Stomach (tissue), 9 donors: Measurements from ENCODE around the gene UST. TPM values are rescaled to one million over a fixed set of nuclear protein-coding genes. Genes with fewer than 3 reads are reported as not detected.

Experiments used
- DNase-seq, 2 donors: peaks; one replicate each; pipeline versions ENCODE4 v3.0.0 to v3.0.0-alpha.2; 2013 to 2019
- H3K27ac ChIP-seq, 5 donors: fragments of 200-600 bp in 4 of 5; sonication (generic) in 4 of 5; one replicate each; pipeline ENCODE4 v1.5.1; 2013 to 2019; ENCODE audit warnings: mild to moderate bottlenecking in 1 of 5, moderate library complexity in 1 of 5
- H3K27me3 ChIP-seq, 3 donors: fragments of 200-600 bp; sonication (generic); one replicate each; pipeline ENCODE4 v1.5.1; 2017 to 2019; ENCODE audit warnings: mixed run types in 1 of 3
- H3K36me3 ChIP-seq, 4 donors: fragments of 200-600 bp; sonication (generic); 1 replicate in 3 of 4; 2 replicates in 1 of 4; pipeline ENCODE4 v1.5.1; 2016 to 2019
- H3K4me1 ChIP-seq, 4 donors: fragments of 200-600 bp; sonication (generic); one replicate each; pipeline ENCODE4 v1.5.1; 2016 to 2019
- H3K4me3 ChIP-seq, 4 donors: fragments of 200-600 bp; sonication (generic) in 3 of 4; one replicate each; pipeline ENCODE4 v1.5.1; 2016 to 2019; ENCODE audit warnings: mild to moderate bottlenecking in 1 of 4
- H3K9me3 ChIP-seq, 4 donors: fragments of 200-600 bp; sonication (generic); one replicate each; pipeline ENCODE4 v1.5.1; 2016 to 2019
- EP300 ChIP-seq: sonication (generic); formaldehyde crosslinking; IDR thresholded peaks from one replicate; pipeline ENCODE4 v1.6.1; 2017; ENCODE audit warnings: antibody characterized with exemption
- POLR2A ChIP-seq, 4 donors: fragments of 450-650 bp; IDR thresholded peaks; one replicate each; pipeline ENCODE4 v1.6.1; 2016; ENCODE audit warnings: antibody characterized with exemption in 4 of 4, control low read depth in 2 of 4, mild to moderate bottlenecking in 1 of 4, moderate library complexity in 1 of 4
- POLR2AphosphoS5 ChIP-seq, 3 donors: sonication (generic); formaldehyde crosslinking; IDR thresholded peaks; one replicate each; pipeline ENCODE4 v1.6.1; 2016; ENCODE audit warnings: antibody characterized with exemption in 3 of 3
- WGBS, 5 donors: extraction: QIAGEN DNeasy Blood & Tissue Kit in 3 of 5; methylation state at CpG; one replicate each; pipeline versions ENCODE4 v1.1.5 to v1.1.7; 2013 to 2018; 5-methylcytosine and 5-hydroxymethylcytosine counted together
- intact Hi-C: fragments of 100-400 bp; cut with DNase I; formaldehyde crosslinking; loops from one replicate; pipeline ENCODE4 v1.15.1; 2023; ENCODE audit warnings: low total_unique reads
- polyA plus RNA-seq, 3 donors: library from polyadenylated mRNA; stranded (reverse); fragments of 200-250 nt; gene quantifications; one replicate each; pipeline ENCODE4 v1.2.3, GENCODE V29; 2013
- total RNA-seq, 5 donors: library from RNA; depleted of rRNA; stranded (reverse); fragments of >200 nt; gene quantifications; one replicate each; pipeline versions ENCODE4 v1.1.0 to v1.2.3, GENCODE V29; 2014 to 2016
- TF ChIP-seq, protein P1 (sequence below), 7 experiments: fragments of 450-650 bp in 4 of 7; fragments of 200-600 bp in 3 of 7; sonication (generic) in 3 of 7; IDR thresholded peaks; one replicate each; pipeline ENCODE4 v1.5.1; 2016 to 2019; ENCODE audit warnings: antibody characterized with exemption in 7 of 7, control low read depth in 2 of 7, mild to moderate bottlenecking in 1 of 7
- donor health status: healthy with polysubstance abuse.
- donor health status: Bipolar disorder and iron deficiency.
- donor health status: healthy.

Gene UST
- total and polyA plus RNA-seq, 8 donors = 2.2 to 45.8 (median 8.9) TPM

GRCh38 chr6:148898376-148899014 is 151.7 kb downstream of the UST start:
- no peak overlapping the region for H3K4me3 ChIP-seq
- no peak for TF ChIP-seq POLR2AphosphoS5 (IDR thresholded peaks at IDR 0.05)
- TF ChIP-seq POLR2A (IDR thresholded peaks at IDR 0.05) = no peak
- TF ChIP-seq, protein P1, sequence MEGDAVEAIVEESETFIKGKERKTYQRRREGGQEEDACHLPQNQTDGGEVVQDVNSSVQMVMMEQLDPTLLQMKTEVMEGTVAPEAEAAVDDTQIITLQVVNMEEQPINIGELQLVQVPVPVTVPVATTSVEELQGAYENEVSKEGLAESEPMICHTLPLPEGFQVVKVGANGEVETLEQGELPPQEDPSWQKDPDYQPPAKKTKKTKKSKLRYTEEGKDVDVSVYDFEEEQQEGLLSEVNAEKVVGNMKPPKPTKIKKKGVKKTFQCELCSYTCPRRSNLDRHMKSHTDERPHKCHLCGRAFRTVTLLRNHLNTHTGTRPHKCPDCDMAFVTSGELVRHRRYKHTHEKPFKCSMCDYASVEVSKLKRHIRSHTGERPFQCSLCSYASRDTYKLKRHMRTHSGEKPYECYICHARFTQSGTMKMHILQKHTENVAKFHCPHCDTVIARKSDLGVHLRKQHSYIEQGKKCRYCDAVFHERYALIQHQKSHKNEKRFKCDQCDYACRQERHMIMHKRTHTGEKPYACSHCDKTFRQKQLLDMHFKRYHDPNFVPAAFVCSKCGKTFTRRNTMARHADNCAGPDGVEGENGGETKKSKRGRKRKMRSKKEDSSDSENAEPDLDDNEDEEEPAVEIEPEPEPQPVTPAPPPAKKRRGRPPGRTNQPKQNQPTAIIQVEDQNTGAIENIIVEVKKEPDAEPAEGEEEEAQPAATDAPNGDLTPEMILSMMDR (IDR thresholded peaks at IDR 0.05) = no peak
- no peak for TF ChIP-seq EP300
- no peaks in the 10 kb centered on the region for H3K27me3 ChIP-seq
- H3K9me3 ChIP-seq = no peaks in the 10 kb centered on the region
- H3K27ac ChIP-seq = no peak overlapping the region
- 84 to 95% (median 89%) methylated on average over 4 of the region's 4 CpGs for WGBS, 5 donors
- H3K36me3 ChIP-seq = no peaks in the 10 kb centered on the region
- intact Hi-C loops = no loop called here
- no peaks in the 10 kb centered on the region for H3K4me1 ChIP-seq
- DNase-seq = peak in 1 of 2 donors; percentile 28

DNA sequence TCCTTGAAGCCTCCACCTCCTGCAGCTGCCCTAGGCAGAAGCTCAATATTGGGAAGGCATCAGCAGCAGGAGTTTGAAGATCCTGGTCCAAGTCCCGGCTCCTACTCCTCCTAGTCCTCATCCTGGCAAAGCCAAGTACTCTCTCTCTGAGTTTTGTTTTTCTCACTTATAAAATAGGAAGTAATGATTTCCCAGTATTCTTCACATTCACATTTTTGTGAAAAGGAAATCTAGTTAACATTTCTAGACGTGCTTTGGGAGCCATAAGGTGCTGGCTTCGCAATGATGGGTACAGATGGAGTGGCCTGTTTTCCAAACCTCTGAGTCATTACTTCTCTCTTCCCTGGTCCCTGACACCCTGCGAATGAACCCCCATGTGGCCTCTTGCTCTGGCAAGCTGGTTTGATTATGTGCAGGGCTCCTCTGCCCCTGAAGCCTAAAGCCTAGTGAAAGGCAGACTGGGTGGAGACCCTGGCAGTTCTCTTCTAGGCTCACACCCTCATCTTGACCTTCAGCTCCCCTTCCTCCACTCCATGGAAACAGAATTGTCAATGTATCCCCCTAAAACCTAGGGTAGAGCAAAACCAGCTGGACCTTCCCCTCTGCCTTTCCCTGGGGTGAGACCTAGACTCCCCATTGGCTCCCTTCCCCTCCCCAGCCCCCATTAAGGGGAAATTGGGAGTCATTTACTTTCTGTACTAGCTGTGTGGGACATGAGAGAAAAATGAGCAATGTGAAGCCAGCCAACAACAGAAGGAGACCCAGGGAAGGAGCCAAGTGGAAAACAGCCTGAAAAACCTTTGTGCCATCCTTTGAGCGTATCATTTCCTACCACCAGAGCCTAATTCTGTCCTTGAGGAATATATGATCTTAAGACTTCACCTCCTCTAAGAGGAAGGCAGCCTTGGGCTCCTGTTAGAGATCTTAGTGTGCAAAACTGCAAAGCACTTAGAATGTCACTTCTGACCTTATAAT is 158.4 kb downstream of the UST start:
- 87 to 95% (median 91%) methylated on average over 5 of the region's 5 CpGs for WGBS, 5 donors
- intact Hi-C loops = no loop called here
- no peak overlapping the region for H3K27ac ChIP-seq

GRCh38 chr6:148905901-148906300 is 159.1 kb downstream of the UST start:
- H3K4me3 ChIP-seq = no peak overlapping the region
- H3K4me1 ChIP-seq = no peaks in the 10 kb centered on the region
- H3K36me3 ChIP-seq = no peaks in the 10 kb centered on the region
- no peaks in the 10 kb centered on the region for H3K27me3 ChIP-seq
- no peak overlapping the region for H3K27ac ChIP-seq
- DNase-seq = no peak
- WGBS, 5 donors = 90 to 95% (median 92%) methylated on average over 6 of the region's 6 CpGs
- TF ChIP-seq POLR2A (IDR thresholded peaks at IDR 0.05) (no peak), POLR2AphosphoS5 (IDR thresholded peaks at IDR 0.05) (no peak), EP300 (no peak)
- TF ChIP-seq, protein P1 (IDR thresholded peaks at IDR 0.05) = no peak
- intact Hi-C loops = no loop called here
- no peaks in the 10 kb centered on the region for H3K9me3 ChIP-seq

More for the DNA sequence above, 158.4 kb downstream of the UST start:
- TF ChIP-seq, protein P1 (IDR thresholded peaks at IDR 0.05) = no peak
- TF ChIP-seq EP300 (no peak), POLR2AphosphoS5 (IDR thresholded peaks at IDR 0.05) (no peak), POLR2A (IDR thresholded peaks at IDR 0.05) (no peak)
- H3K4me3 ChIP-seq = no peak overlapping the region
- no peaks in the 10 kb centered on the region for H3K9me3 ChIP-seq
- H3K27me3 ChIP-seq = no peaks in the 10 kb centered on the region
- no peaks in the 10 kb centered on the region for H3K36me3 ChIP-seq
- no peak for DNase-seq
- H3K4me1 ChIP-seq = no peaks in the 10 kb centered on the region

DNA sequence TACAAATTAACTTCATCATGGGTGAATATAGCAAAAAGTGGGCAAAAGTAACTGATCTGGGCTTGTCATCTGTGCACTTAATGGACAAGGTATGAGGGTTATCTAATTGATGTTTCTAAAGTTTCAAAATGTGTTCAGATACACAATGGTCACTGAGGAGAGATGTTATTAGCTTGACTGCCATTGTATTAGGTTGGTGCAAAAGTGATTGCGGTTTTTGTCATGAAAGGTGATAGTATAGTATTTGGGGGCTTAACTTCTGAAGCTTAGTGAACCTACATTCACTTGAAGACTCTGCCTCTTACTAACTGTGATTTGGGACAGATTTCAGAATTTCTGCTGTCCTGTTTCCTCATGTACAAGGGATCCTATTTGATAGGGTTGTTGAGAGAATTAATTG is 159.6 kb downstream of the UST start:
- Histone ChIP-seq H3K27ac (no peak overlapping the region), H3K4me3 (no peak overlapping the region), H3K9me3 (no peaks in the 10 kb centered on the region), H3K27me3 (no peaks in the 10 kb centered on the region), H3K4me1 (no peaks in the 10 kb centered on the region), H3K36me3 (no peaks in the 10 kb centered on the region)
- intact Hi-C loops = no loop called here
- no peak for TF ChIP-seq EP300
- no peak for TF ChIP-seq POLR2AphosphoS5 (IDR thresholded peaks at IDR 0.05)
- TF ChIP-seq, protein P1 (IDR thresholded peaks at IDR 0.05) = no peak
- no peak for TF ChIP-seq POLR2A (IDR thresholded peaks at IDR 0.05)
- DNase-seq = no peak
- 89 to 97% (median 95%) methylated on average over 1 of the region's 1 CpG for WGBS, 5 donors
